CD8-positive, alpha-beta memory T cell (primary cell): ENCODE results near the gene IFT81. TPM values are rescaled to one million over a fixed set of nuclear protein-coding genes. Genes with fewer than 3 reads are reported as not detected.
A peak's percentile ranks its signal among the peaks of the same experiment; 100 is the strongest.

Source experiments
- CTCF ChIA-PET: fragments of 350-600 bp; sonication (Branson Sonifier 250); formaldehyde crosslinking; loops from one replicate; lab custom pipeline; 2021; ENCODE audit warnings: antibody characterized with exemption; lab: Charles Lee
- POLR2A ChIA-PET: fragments of 350-600 bp; sonication (Branson Sonifier 250); formaldehyde crosslinking; loops from one replicate; lab custom pipeline; 2021; ENCODE audit warnings: antibody characterized with exemption; lab: Charles Lee
- DNase-seq, 5 donors: peaks; one replicate each; pipeline versions ENCODE4 v3.0.0 to v3.0.0-alpha.2; 2020 to 2022; ENCODE audit warnings: mixed read lengths in 1 of 5
- H3K27ac ChIP-seq: one replicate; pipeline ENCODE4 v1.7.0; 2013; ENCODE audit warnings: low read depth, mild to moderate bottlenecking, low read length, moderate library complexity
- H3K27me3 ChIP-seq: 2 replicates; pipeline ENCODE4 v1.7.0; 2013; ENCODE audit warnings: low read length, mild to moderate bottlenecking; ENCODE audit not compliant: insufficient read depth, poor library complexity, severe bottlenecking
- H3K36me3 ChIP-seq: 2 replicates; pipeline ENCODE4 v1.7.0; 2013; ENCODE audit warnings: mild to moderate bottlenecking, low read length, moderate library complexity; ENCODE audit not compliant: insufficient read depth
- H3K4me1 ChIP-seq: 2 replicates; pipeline ENCODE4 v1.7.0; 2013; ENCODE audit warnings: mild to moderate bottlenecking, low read length, moderate library complexity; ENCODE audit not compliant: insufficient read depth
- H3K4me3 ChIP-seq: 2 replicates; pipeline ENCODE4 v1.7.0; 2013; ENCODE audit warnings: mild to moderate bottlenecking, low read length
- H3K9me3 ChIP-seq: 2 replicates; pipeline ENCODE4 v1.7.0; 2013; ENCODE audit warnings: mild to moderate bottlenecking, low read length
- H3K27ac Mint-ChIP-seq, 8 donors: one replicate each; pipeline ENCODE4 v1.8.0; 2020 to 2021; ENCODE audit warnings: mixed read lengths in 8 of 8, mild to moderate bottlenecking in 6 of 8, inconsistent platforms in 3 of 8, moderate library complexity in 3 of 8
- H3K27me3 Mint-ChIP-seq, 2 donors: one replicate each; pipeline ENCODE4 v1.8.0; 2020 to 2021; ENCODE audit warnings: mixed read lengths in 2 of 2, mild to moderate bottlenecking in 1 of 2, moderate library complexity in 1 of 2
- H3K36me3 Mint-ChIP-seq, 3 donors: one replicate each; pipeline ENCODE4 v1.8.0; 2020 to 2021; ENCODE audit warnings: mixed read lengths in 3 of 3, inconsistent platforms in 1 of 3, mild to moderate bottlenecking in 1 of 3
- H3K4me1 Mint-ChIP-seq, 3 donors: one replicate each; pipeline ENCODE4 v1.8.0; 2020 to 2021; ENCODE audit warnings: mixed read lengths in 3 of 3, inconsistent platforms in 1 of 3, mild to moderate bottlenecking in 1 of 3
- H3K4me3 Mint-ChIP-seq, 7 donors: one replicate each; pipeline ENCODE4 v1.8.0; 2020 to 2021; ENCODE audit warnings: mixed read lengths in 7 of 7, mild to moderate bottlenecking in 6 of 7, moderate library complexity in 4 of 7, inconsistent platforms in 2 of 7
- H3K9me3 Mint-ChIP-seq, 5 donors: one replicate each; pipeline ENCODE4 v1.8.0; 2020 to 2022; ENCODE audit warnings: mixed read lengths in 5 of 5, mild to moderate bottlenecking in 3 of 5, moderate library complexity in 2 of 5, inconsistent platforms in 1 of 5
- polyA plus RNA-seq: library from polyadenylated mRNA; unstranded; fragments of 300-500 nt; fragmentation: Illumina TruSeq; gene quantifications from one replicate; pipeline ENCODE4 v1.2.3, GENCODE V29; 2021
- total RNA-seq, 2 experiments: library from RNA; stranded (reverse); gene quantifications; one replicate each; pipeline ENCODE4 v1.2.3, GENCODE V29; 2021

IFT81 gene
- total and polyA plus RNA-seq, 3 experiments from 2014 or later = 0.35 to 4.5 (median 3.7) TPM

- Histone ChIP-seq H3K4me1 (no peaks in the 10 kb centered on the region), H3K27ac (no peak overlapping the region), H3K27me3 (no peaks in the 10 kb centered on the region), H3K4me3 (no peak overlapping the region), H3K9me3 (no peaks in the 10 kb centered on the region), H3K36me3 (no peaks in the 10 kb centered on the region)
- ChIA-PET CTCF (no interaction called here), POLR2A (no interaction called here)
- H3K27me3 Mint-ChIP-seq = peaks cover 2 to 3% of the 10 kb centered on the region in 2 donors
- no peak overlapping the region for H3K27ac Mint-ChIP-seq
- no peak overlapping the region for H3K4me3 Mint-ChIP-seq
- no peaks in the 10 kb centered on the region for H3K4me1 Mint-ChIP-seq
- H3K9me3 Mint-ChIP-seq = no peaks in the 10 kb centered on the region
- DNase-seq = no peak
- no peaks in the 10 kb centered on the region for H3K36me3 Mint-ChIP-seq
Measured at GRCh38 chr12:110234331-110234751, 110.2 kb downstream of the IFT81 start.

GRCh38 chr12:110234755-110235154 lies 110.6 kb downstream of the IFT81 start:
- no peaks in the 10 kb centered on the region for H3K4me1 ChIP-seq
- Mint-ChIP-seq H3K4me1 (no peaks in the 10 kb centered on the region), H3K36me3 (no peaks in the 10 kb centered on the region), H3K4me3 (no peak overlapping the region), H3K9me3 (no peaks in the 10 kb centered on the region), H3K27ac (no peak overlapping the region), H3K27me3 (peaks cover 2 to 4% of the 10 kb centered on the region in 2 donors)
- H3K27ac ChIP-seq = no peak overlapping the region
- CTCF ChIA-PET = no interaction called here
- H3K4me3 ChIP-seq = no peak overlapping the region
- no peaks in the 10 kb centered on the region for H3K36me3 ChIP-seq
- POLR2A ChIA-PET = no interaction called here
- no peaks in the 10 kb centered on the region for H3K9me3 ChIP-seq
- no peak for DNase-seq
- no peaks in the 10 kb centered on the region for H3K27me3 ChIP-seq

GRCh38 chr12:110235383-110235782 lies 111.2 kb downstream of the IFT81 start:
- Mint-ChIP-seq H3K27ac (no peak overlapping the region), H3K36me3 (no peaks in the 10 kb centered on the region), H3K4me3 (no peak overlapping the region), H3K4me1 (no peaks in the 10 kb centered on the region), H3K27me3 (peaks cover 2 to 9% of the 10 kb centered on the region in 2 donors), H3K9me3 (no peaks in the 10 kb centered on the region)
- no peak overlapping the region for H3K4me3 ChIP-seq
- H3K36me3 ChIP-seq = no peaks in the 10 kb centered on the region
- no peaks in the 10 kb centered on the region for H3K9me3 ChIP-seq
- H3K27ac ChIP-seq = no peak overlapping the region
- DNase-seq = no peak
- POLR2A ChIA-PET = no interaction called here
- H3K4me1 ChIP-seq = no peaks in the 10 kb centered on the region
- CTCF ChIA-PET = no interaction called here
- H3K27me3 ChIP-seq = no peaks in the 10 kb centered on the region

- Mint-ChIP-seq H3K9me3 (no peaks in the 10 kb centered on the region), H3K4me1 (no peaks in the 10 kb centered on the region), H3K27me3 (peaks cover 10 to 24% of the 10 kb centered on the region in 2 donors), H3K36me3 (peaks cover 0 to 2% (median 0%) of the 10 kb centered on the region in 3 donors), H3K27ac (no peak overlapping the region), H3K4me3 (peak overlapping the region in 1 of 7 donors; percentile 15)
- H3K4me1 ChIP-seq = no peaks in the 10 kb centered on the region
- H3K36me3 ChIP-seq = no peaks in the 10 kb centered on the region
- no peak overlapping the region for H3K27ac ChIP-seq
- no peaks in the 10 kb centered on the region for H3K27me3 ChIP-seq
- DNase-seq = no peak
- no peaks in the 10 kb centered on the region for H3K9me3 ChIP-seq
- POLR2A ChIA-PET = no interaction called here
- no peak overlapping the region for H3K4me3 ChIP-seq
- CTCF ChIA-PET = no interaction called here
Measured at GRCh38 chr12:110243227-110243626, 119.1 kb downstream of the IFT81 start.

- ChIA-PET CTCF (no interaction called here), POLR2A (no interaction called here)
- Histone ChIP-seq H3K36me3 (no peaks in the 10 kb centered on the region), H3K4me3 (no peak overlapping the region), H3K27ac (no peak overlapping the region), H3K4me1 (no peaks in the 10 kb centered on the region), H3K9me3 (no peaks in the 10 kb centered on the region), H3K27me3 (no peaks in the 10 kb centered on the region)
- H3K36me3 Mint-ChIP-seq = peaks cover 0 to 2% (median 0%) of the 10 kb centered on the region in 3 donors
- H3K9me3 Mint-ChIP-seq = no peaks in the 10 kb centered on the region
- H3K27ac Mint-ChIP-seq = no peak overlapping the region
- DNase-seq = no peak
- no peaks in the 10 kb centered on the region for H3K4me1 Mint-ChIP-seq
- peaks cover 13 to 21% of the 10 kb centered on the region in 2 donors for H3K27me3 Mint-ChIP-seq
- no peak overlapping the region for H3K4me3 Mint-ChIP-seq
Measured at GRCh38 chr12:110244372-110244771, 120.2 kb downstream of the IFT81 start.

GRCh38 chr12:110244829-110245228 lies 120.7 kb downstream of the IFT81 start:
- Histone ChIP-seq H3K36me3 (no peaks in the 10 kb centered on the region), H3K4me3 (no peak overlapping the region), H3K9me3 (no peaks in the 10 kb centered on the region), H3K4me1 (no peaks in the 10 kb centered on the region), H3K27me3 (no peaks in the 10 kb centered on the region), H3K27ac (no peak overlapping the region)
- POLR2A ChIA-PET = no interaction called here
- Mint-ChIP-seq H3K4me1 (no peaks in the 10 kb centered on the region), H3K36me3 (peaks cover 0 to 2% (median 0%) of the 10 kb centered on the region in 3 donors), H3K9me3 (no peaks in the 10 kb centered on the region), H3K4me3 (no peak overlapping the region), H3K27ac (no peak overlapping the region), H3K27me3 (peaks cover 13 to 19% of the 10 kb centered on the region in 2 donors)
- DNase-seq = no peak
- CTCF ChIA-PET = no interaction called here

GRCh38 chr12:110245369-110245772 lies 121.2 kb downstream of the IFT81 start:
- no peak overlapping the region for H3K27ac ChIP-seq
- ChIA-PET CTCF (no interaction called here), POLR2A (no interaction called here)
- no peaks in the 10 kb centered on the region for H3K36me3 ChIP-seq
- Mint-ChIP-seq H3K27me3 (peaks cover 13 to 15% of the 10 kb centered on the region in 2 donors), H3K4me1 (no peaks in the 10 kb centered on the region), H3K9me3 (no peaks in the 10 kb centered on the region), H3K36me3 (peaks cover 0 to 2% (median 0%) of the 10 kb centered on the region in 3 donors), H3K4me3 (no peak overlapping the region), H3K27ac (no peak overlapping the region)
- no peaks in the 10 kb centered on the region for H3K9me3 ChIP-seq
- H3K4me1 ChIP-seq = no peaks in the 10 kb centered on the region
- DNase-seq = peak; percentile 10 to 60 (median 15)
- H3K4me3 ChIP-seq = no peak overlapping the region
- no peaks in the 10 kb centered on the region for H3K27me3 ChIP-seq

GRCh38 chr12:110246636-110247339 lies 122.6 kb downstream of the IFT81 start:
- no peak for DNase-seq
- no peaks in the 10 kb centered on the region for H3K9me3 ChIP-seq
- H3K27ac ChIP-seq = no peak overlapping the region
- Mint-ChIP-seq H3K27ac (peak overlapping the region in 1 of 8 donors; percentile 17), H3K4me1 (no peaks in the 10 kb centered on the region), H3K9me3 (no peaks in the 10 kb centered on the region), H3K27me3 (peaks cover 4 to 8% of the 10 kb centered on the region in 2 donors), H3K36me3 (peaks cover 0 to 2% (median 0%) of the 10 kb centered on the region in 3 donors), H3K4me3 (no peak overlapping the region)
- H3K4me3 ChIP-seq = no peak overlapping the region
- no peaks in the 10 kb centered on the region for H3K27me3 ChIP-seq
- no peaks in the 10 kb centered on the region for H3K4me1 ChIP-seq
- ChIA-PET POLR2A (no interaction called here), CTCF (no interaction called here)
- no peaks in the 10 kb centered on the region for H3K36me3 ChIP-seq
